Measurements from ENCODE around the gene SBF1.

- TF ChIP-seq KIAA2018 (CRISPR knock-in tag; IDR thresholded peaks at IDR 0.05; ENCODE audit: borderline replicate concordance) (no peak), ZNF362 (CRISPR knock-in tag; IDR thresholded peaks at IDR 0.05; ENCODE audit: borderline replicate concordance) (no peak), KDM1A (CRISPR knock-in tag; IDR thresholded peaks at IDR 0.05) (no peak), PREB (CRISPR knock-in tag; IDR thresholded peaks at IDR 0.05) (no peak), FOXM1 (CRISPR knock-in tag; IDR thresholded peaks at IDR 0.05) (no peak), BRF2 (CRISPR knock-in tag; IDR thresholded peaks at IDR 0.05) (no peak), SIN3A (IDR thresholded peaks at IDR 0.05; ENCODE audit: borderline replicate concordance, low read depth, low read length) (no peak), ZNF136 (CRISPR knock-in tag; IDR thresholded peaks at IDR 0.05; ENCODE audit: low read depth) (no peak)
These were observed 14.1 kb upstream of the SBF1 start for GRCh38 chr22:50488886-50489285.

Data from HepG2 (cell line).